Neural crest cell (in vitro differentiated cells): ENCODE data around the gene XYLT1. TPM values are rescaled to one million over a fixed set of nuclear protein-coding genes. Genes with fewer than 3 reads are reported as not detected.

ENCODE experiments used
- DNase-seq: peaks from one replicate; pipeline ENCODE4 v3.0.0; 2021; ENCODE audit warnings: low read depth, mixed read lengths, low spot score
- H3K27ac Mint-ChIP-seq: one replicate; pipeline ENCODE4 v1.8.0; 2021; ENCODE audit warnings: mild to moderate bottlenecking, mixed read lengths; ENCODE audit not compliant: unreplicated experiment
- H3K27me3 Mint-ChIP-seq: 2 replicates; pipeline ENCODE4 v1.8.0; 2021; ENCODE audit warnings: low read depth, mild to moderate bottlenecking, mixed read lengths
- H3K36me3 Mint-ChIP-seq: 2 replicates; pipeline ENCODE4 v1.8.0; 2021; ENCODE audit warnings: low read depth, mild to moderate bottlenecking, mixed read lengths
- H3K4me1 Mint-ChIP-seq: 2 replicates; pipeline ENCODE4 v1.8.0; 2021; ENCODE audit warnings: mixed read lengths
- H3K4me3 Mint-ChIP-seq: one replicate; pipeline ENCODE4 v1.8.0; 2021; ENCODE audit warnings: mild to moderate bottlenecking, mixed read lengths
- H3K9me3 Mint-ChIP-seq: 2 replicates; pipeline ENCODE4 v1.8.0; 2021; ENCODE audit warnings: mixed read lengths
- total RNA-seq: library from RNA; stranded (reverse); gene quantifications from 2 replicates; pipeline ENCODE4 v1.2.1, GENCODE V29; 2021
- TF ChIP-seq, protein P1 (sequence below): fragments of 200-600 bp; sonication (generic); conservative IDR thresholded peaks from 2 replicates; pipeline ENCODE4 v1.5.0; 2021; ENCODE audit warnings: antibody characterized with exemption, mild to moderate bottlenecking

The XYLT1 gene
- total RNA-seq, 1 donor from 2014 or later: 15.0 TPM

DNA sequence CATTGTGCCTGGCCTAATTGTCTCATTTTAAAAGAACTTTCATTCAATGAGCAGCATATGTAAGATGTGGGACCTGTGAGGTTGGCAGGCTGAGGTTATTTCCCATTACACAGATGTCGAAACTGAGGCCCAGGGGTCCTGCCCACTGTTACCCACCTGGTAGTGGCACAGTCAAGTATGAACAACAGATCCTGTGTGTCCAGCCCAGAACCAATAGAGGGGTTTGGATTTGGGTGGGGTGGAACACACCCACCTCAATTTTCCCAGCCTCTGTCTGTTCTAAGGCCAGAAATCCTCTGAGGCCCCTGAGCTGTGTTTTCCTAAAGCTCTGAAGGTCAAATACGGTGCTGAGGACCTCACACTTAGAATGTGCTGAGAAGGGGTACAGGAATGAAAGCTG, 179.5 kb downstream of the XYLT1 start:
- TF ChIP-seq, protein P1, sequence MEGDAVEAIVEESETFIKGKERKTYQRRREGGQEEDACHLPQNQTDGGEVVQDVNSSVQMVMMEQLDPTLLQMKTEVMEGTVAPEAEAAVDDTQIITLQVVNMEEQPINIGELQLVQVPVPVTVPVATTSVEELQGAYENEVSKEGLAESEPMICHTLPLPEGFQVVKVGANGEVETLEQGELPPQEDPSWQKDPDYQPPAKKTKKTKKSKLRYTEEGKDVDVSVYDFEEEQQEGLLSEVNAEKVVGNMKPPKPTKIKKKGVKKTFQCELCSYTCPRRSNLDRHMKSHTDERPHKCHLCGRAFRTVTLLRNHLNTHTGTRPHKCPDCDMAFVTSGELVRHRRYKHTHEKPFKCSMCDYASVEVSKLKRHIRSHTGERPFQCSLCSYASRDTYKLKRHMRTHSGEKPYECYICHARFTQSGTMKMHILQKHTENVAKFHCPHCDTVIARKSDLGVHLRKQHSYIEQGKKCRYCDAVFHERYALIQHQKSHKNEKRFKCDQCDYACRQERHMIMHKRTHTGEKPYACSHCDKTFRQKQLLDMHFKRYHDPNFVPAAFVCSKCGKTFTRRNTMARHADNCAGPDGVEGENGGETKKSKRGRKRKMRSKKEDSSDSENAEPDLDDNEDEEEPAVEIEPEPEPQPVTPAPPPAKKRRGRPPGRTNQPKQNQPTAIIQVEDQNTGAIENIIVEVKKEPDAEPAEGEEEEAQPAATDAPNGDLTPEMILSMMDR: no peak
- Mint-ChIP-seq H3K36me3 (peaks cover 4% of the 10 kb centered on the region), H3K4me1 (peaks cover 16% of the 10 kb centered on the region), H3K9me3 (peaks cover 2% of the 10 kb centered on the region), H3K27me3 (no peaks in the 10 kb centered on the region), H3K27ac (no peak overlapping the region), H3K4me3 (no peak overlapping the region)
- no peak for DNase-seq

DNA sequence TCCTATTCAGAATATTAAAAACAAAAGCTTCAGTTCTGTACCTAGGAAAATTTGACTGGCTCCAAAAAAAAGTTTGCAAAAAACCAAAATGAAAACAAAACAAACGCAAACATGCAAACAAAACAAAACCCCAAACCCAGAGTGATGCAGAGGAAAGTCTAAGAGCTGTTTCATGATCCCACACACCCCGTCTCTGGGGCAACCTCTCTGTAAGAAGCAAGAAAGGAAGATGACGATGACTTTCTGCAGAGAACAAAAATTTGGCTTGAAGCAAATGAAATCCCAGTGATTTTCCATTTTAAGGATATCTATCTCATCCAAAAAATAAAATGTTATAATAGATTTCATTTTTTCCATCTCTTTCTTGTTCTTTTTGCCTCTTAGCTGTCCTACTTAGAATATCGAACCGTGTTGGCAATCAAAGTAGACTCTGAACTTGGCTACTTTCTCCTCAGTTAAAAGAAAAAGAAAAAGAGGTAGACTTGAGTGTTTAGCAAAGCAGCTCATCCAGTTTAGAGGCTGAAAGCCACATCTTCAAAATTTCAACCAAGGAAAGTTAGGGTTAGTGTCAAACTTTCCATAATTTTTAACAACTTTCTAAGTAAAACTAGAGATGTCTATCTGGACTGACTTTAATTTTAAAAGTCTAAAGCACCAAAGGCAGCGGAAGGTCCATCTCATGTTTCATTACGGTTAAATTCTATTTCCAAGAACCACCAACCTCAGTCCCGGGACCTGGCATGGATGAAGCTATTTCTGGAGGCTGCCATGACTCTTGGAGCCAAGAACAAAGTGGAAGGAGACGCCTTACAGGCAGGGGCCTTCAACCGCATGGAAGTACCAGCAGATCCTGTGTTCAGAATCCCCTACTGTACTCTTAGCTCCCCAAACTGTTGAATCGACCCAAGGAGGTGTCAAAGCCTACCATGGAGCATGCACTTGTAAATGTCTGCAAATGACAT, 180.8 kb downstream of the XYLT1 start:
- Mint-ChIP-seq H3K4me3 (no peak overlapping the region), H3K4me1 (peaks cover 20% of the 10 kb centered on the region), H3K9me3 (peaks cover 2% of the 10 kb centered on the region), H3K36me3 (peaks cover 4% of the 10 kb centered on the region), H3K27me3 (no peaks in the 10 kb centered on the region), H3K27ac (no peak overlapping the region)
- TF ChIP-seq, protein P1: no peak
- DNase-seq: no peak

DNA sequence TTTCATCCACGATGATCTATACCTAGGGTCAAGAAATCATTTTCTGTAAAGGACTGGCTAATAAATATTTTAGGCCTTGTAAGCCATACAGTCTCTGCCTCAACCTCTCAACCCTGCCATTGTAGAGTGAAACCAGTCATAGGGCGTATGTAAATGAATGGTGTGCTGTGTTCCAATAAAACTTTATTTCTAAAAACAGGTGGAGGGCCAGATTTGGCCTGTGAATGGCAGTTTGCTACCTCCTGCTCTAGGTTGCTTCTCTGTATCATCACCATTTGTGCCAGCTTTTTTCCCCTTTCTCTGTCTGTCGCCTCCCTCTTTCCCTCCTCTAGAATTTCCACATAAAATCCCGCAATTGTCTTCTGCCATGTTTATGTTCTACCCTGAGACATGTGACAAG, 181.7 kb downstream of the XYLT1 start:
- H3K27me3 Mint-ChIP-seq: no peaks in the 10 kb centered on the region
- DNase-seq: no peak
- H3K36me3 Mint-ChIP-seq: peaks cover 4% of the 10 kb centered on the region
- H3K4me3 Mint-ChIP-seq: no peak overlapping the region
- TF ChIP-seq, protein P1: no peak
- H3K4me1 Mint-ChIP-seq: peaks cover 20% of the 10 kb centered on the region
- no peak overlapping the region for H3K27ac Mint-ChIP-seq
- H3K9me3 Mint-ChIP-seq: peaks cover 2% of the 10 kb centered on the region

DNA sequence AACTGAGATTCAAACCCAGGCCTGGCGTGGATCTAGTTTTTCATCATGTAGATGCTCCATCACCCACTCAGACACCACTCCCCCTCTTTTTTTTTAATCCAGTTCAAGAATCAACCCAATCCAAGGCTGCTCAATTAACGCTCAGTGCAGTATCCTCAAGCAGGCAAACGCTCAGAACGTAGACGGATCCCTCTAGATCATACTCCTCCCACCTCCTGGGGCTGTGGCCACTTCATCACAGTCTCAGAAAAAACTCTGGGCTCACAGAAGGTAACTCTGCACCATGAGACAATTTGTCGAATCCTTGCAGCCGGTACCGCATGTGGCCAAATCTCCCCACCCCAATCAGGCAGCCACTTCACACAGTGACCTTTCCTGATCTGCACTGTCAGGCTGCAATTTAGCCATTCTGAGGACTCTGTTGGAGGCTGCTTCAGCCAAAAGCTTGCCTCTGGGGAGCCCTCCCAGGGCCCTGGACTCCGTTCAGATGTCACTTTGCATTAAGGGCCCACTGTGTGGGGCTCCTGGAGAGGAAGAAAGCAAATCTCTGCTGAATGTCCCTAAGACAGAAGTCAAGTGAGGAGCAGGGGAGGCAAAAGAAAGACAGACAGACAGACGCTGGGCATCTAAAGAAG, 183.5 kb downstream of the XYLT1 start:
- TF ChIP-seq, protein P1: no peak
- peaks cover 2% of the 10 kb centered on the region for H3K9me3 Mint-ChIP-seq
- H3K27me3 Mint-ChIP-seq: no peaks in the 10 kb centered on the region
- H3K36me3 Mint-ChIP-seq: peaks cover 4% of the 10 kb centered on the region
- peaks cover 30% of the 10 kb centered on the region for H3K4me1 Mint-ChIP-seq
- DNase-seq: no peak
- no peak overlapping the region for H3K4me3 Mint-ChIP-seq
- no peak overlapping the region for H3K27ac Mint-ChIP-seq

DNA sequence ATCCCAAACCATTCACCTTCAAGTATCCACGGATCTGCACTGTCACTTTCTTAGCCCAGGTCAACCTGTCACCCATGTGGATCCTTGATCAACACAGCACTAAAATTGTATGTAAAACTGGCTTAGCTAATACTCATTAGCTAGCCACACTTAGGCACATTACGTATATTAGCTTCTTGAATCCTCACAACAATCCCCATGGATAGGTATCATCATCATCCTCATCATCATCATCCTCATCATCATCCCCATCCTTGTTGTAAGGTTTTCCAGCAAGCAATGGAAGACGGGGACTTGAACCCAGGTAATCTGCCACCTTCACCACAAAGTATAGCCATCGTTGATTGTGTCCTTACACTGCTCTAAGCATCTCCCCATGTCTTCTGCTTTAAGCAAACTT, 184.3 kb downstream of the XYLT1 start:
- H3K27me3 Mint-ChIP-seq: no peaks in the 10 kb centered on the region
- H3K9me3 Mint-ChIP-seq: peaks cover 2% of the 10 kb centered on the region
- no peak for DNase-seq
- TF ChIP-seq, protein P1: no peak
- peaks cover 30% of the 10 kb centered on the region for H3K4me1 Mint-ChIP-seq
- H3K27ac Mint-ChIP-seq: no peak overlapping the region
- peaks cover 4% of the 10 kb centered on the region for H3K36me3 Mint-ChIP-seq
- H3K4me3 Mint-ChIP-seq: no peak overlapping the region
